Stomach (tissue), 4 donors: ENCODE results near the gene TP63.

Source experiments
- EP300 ChIP-seq: sonication (generic); formaldehyde crosslinking; IDR thresholded peaks from one replicate; pipeline ENCODE4 v1.6.1; 2017; ENCODE audit warnings: antibody characterized with exemption
- POLR2A ChIP-seq, 4 donors: fragments of 450-650 bp; IDR thresholded peaks; one replicate each; pipeline ENCODE4 v1.6.1; 2016; ENCODE audit warnings: antibody characterized with exemption in 4 of 4, control low read depth in 2 of 4, mild to moderate bottlenecking in 1 of 4, moderate library complexity in 1 of 4
- POLR2AphosphoS5 ChIP-seq, 3 donors: sonication (generic); formaldehyde crosslinking; IDR thresholded peaks; one replicate each; pipeline ENCODE4 v1.6.1; 2016; ENCODE audit warnings: antibody characterized with exemption in 3 of 3
- TF ChIP-seq, protein P1 (sequence below), 7 experiments: fragments of 450-650 bp in 4 of 7; fragments of 200-600 bp in 3 of 7; sonication (generic) in 3 of 7; IDR thresholded peaks; one replicate each; pipeline ENCODE4 v1.5.1; 2016 to 2019; ENCODE audit warnings: antibody characterized with exemption in 7 of 7, control low read depth in 2 of 7, mild to moderate bottlenecking in 1 of 7

- TF ChIP-seq, protein P1, sequence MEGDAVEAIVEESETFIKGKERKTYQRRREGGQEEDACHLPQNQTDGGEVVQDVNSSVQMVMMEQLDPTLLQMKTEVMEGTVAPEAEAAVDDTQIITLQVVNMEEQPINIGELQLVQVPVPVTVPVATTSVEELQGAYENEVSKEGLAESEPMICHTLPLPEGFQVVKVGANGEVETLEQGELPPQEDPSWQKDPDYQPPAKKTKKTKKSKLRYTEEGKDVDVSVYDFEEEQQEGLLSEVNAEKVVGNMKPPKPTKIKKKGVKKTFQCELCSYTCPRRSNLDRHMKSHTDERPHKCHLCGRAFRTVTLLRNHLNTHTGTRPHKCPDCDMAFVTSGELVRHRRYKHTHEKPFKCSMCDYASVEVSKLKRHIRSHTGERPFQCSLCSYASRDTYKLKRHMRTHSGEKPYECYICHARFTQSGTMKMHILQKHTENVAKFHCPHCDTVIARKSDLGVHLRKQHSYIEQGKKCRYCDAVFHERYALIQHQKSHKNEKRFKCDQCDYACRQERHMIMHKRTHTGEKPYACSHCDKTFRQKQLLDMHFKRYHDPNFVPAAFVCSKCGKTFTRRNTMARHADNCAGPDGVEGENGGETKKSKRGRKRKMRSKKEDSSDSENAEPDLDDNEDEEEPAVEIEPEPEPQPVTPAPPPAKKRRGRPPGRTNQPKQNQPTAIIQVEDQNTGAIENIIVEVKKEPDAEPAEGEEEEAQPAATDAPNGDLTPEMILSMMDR (IDR thresholded peaks at IDR 0.05): no peak
- no peak for TF ChIP-seq POLR2A (IDR thresholded peaks at IDR 0.05)
- no peak for TF ChIP-seq EP300
- no peak for TF ChIP-seq POLR2AphosphoS5 (IDR thresholded peaks at IDR 0.05)
Measured at GRCh38 chr3:189833996-189834395, 202.8 kb downstream of the TP63 start.
